Measurements from ENCODE around the gene KLC4.
A peak's percentile ranks its signal among the peaks of the same experiment; 100 is the strongest.
"Not testable (repeated sequence)": the region's sequence is repeated elsewhere in the genome, so short reads cannot be mapped to it uniquely, and the experiment has no call there.

The KLC4 gene

DNA sequence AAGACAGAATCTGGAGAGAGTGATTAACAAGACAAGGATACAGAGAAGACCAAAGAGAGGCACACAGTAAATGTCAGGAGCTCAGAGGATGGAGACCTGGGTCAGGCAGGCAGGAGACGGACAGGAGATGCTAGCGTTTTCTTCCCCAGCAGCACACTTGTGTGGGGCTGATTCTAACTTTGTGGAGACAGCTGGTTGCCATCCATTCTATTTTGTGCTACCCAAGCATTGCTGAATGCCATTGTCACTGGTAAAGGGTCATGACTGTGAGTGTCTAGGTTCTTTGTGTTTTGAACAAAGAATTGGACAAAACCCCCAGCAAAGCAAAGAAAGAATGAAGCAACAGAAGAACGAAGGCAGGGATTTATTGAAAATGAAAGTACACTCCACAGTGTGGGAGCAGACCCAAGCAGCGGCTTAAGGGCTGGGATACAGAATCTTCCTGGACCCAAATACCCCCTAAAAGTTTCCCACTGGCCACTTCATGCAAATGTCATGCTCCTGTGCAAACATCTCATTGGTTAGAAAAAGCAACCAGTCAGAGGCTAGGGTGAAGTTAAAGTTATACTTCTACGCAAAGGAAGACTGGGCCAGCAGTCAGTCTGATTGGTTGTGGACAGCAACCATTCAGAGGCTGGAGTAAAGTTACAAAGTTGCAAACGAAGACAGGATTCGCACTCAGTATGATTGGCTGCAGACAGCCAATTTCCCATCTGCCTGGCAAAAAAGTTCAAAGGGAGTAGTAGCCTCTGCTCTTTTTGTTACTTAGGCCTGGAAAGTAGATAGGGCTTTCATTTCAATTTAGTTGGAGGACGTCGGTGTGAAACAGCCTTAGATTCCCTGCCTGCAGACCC lies 34.2 kb downstream of the KLC4 start:
- peak; percentile 75 for DNase-seq (ENCODE audit: low spot score)

- DNase-seq (ENCODE audit: low spot score) = no peak
These were observed 36.5 kb downstream of the KLC4 start for GRCh38 chr6:43095939-43096338.

DNA sequence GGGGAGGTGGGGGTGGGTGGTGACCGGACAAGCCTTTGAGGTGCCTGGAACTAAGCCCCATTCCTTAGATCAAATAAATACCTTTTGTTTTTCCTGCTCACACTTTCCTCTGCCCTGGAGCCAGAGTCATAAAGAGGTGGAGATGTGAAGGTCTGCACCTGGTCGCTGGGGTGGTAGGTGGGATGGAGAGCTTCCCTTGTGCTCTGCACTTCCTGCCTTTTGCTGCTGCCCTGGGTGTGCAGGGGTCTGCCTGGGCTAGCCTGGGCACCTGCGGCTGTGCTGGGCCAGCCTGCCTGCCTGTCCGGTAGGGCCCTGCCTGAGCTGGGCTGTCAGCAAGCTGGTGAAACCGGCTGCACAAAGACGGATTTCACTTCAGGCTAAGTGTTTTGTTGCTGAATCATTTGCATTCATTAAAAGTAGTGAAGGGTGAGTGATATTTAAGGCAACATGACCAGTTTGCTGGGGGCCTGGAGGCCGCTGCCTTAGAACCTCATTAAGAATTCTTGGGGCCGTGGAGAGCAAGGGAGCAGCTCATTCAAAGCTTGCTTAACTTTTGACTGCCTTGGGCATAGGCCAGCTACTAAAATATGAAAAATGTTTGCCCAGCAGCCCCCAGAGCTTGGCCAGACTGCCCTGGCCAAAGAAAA lies 37.1 kb downstream of the KLC4 start:
- DNase-seq (ENCODE audit: low spot score) = peak; percentile 92

DNA sequence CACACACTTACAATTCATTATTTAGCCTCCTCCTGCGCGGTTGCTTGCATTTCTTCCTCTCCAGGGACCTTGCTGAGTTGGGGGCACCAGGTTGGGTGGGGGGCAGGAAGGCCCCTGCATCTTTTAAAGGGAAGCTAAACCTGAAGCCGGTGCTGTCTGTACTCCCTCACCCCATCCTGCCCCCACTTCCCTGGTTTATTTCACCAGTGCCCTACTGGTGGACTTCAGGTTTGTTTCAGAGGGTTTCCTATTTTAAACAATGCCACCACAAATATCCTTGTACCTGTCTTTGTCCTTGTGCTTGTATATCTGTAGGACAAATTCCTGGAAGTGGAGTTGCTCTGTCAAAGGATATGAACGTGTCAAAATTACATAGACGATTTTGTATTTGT lies 37.7 kb downstream of the KLC4 start:
- no peak for DNase-seq (ENCODE audit: low spot score)

DNA sequence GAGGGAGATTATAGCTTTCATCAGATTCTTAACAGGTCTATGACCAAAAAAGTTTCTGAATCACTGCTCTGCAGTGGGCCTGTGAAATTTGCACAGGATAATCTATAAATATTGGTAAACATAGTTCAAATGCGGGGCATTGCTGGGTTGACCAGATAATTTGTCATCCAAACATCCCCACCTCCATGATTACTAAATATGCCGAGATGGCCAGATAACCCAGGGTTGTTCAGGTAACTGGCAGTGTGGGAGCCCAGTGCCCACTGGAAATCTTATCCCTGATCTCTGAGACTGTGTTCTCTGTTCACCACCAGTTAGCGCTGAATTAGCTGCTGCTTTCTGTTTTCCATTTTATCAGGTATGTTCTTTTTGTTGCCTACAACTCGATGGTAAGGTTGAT lies 38.1 kb downstream of the KLC4 start:
- DNase-seq (ENCODE audit: low spot score) = no peak

- no peak for DNase-seq (ENCODE audit: low spot score)
These were observed 42.1 kb downstream of the KLC4 start for GRCh38 chr6:43101497-43101896.

DNA sequence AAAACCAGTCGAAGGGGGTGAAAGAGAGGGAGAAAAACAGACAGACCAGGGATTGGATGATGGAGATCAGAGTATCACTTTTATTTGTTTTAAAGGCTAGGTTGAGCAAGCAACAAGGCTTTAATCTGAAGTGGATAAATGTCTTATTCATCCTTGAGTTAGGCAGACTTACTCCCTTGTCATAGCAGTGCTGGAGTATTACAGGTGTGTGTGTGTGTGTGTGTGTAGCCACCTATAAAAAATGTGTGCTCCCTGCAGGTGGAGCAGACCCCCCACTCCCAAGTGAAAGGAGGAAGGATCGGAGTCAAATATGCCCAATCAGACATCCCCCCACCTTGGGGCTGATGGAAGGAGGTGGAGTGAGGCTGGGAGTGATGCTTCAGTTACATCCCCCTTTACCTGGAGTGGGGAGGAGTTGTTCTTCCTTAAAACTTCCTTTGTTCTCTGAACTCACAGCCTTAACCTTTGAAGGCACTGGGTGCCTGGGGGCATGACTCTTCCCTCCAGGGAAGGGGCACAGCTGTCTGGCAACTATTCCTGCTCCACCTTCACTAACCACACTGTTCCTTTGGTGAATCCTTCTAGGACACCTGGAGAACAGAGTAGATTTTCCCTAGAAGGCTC lies 43.9 kb downstream of the KLC4 start:
- DNase-seq (ENCODE audit: low spot score) = no peak

DNA sequence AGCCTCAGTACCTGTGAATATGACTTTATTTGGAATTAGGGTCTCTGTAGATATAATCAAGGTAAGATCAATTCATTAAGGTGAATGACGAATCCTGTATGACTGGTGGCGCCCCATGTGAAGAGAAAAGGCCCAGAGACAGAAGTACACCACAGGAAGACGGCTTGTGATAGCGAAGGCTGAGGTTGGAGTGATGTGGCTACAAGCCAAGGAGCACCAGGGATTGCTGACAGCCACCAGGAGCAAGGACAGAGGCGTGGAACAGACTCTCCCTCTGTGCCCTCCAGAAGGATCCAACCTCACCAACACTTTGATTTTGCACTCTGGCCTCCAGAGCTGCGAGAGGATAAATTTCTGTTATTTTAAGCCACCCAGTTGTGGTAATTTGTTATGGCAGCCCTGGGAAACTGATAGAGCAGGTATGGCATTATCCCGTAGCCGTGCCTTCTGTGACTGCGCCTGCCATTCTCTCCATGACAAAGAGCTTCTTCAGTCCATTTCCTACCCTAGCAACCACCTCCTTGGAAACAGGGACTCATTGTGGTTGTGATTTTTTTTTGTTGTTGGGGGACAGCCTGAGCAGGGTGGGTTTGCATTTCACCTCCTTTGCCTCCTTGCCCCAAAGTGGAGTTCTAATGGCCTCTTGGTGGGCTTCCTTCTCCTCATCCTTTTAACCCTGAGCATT lies 46.2 kb downstream of the KLC4 start:
- DNase-seq (ENCODE audit: low spot score) = no peak

DNA sequence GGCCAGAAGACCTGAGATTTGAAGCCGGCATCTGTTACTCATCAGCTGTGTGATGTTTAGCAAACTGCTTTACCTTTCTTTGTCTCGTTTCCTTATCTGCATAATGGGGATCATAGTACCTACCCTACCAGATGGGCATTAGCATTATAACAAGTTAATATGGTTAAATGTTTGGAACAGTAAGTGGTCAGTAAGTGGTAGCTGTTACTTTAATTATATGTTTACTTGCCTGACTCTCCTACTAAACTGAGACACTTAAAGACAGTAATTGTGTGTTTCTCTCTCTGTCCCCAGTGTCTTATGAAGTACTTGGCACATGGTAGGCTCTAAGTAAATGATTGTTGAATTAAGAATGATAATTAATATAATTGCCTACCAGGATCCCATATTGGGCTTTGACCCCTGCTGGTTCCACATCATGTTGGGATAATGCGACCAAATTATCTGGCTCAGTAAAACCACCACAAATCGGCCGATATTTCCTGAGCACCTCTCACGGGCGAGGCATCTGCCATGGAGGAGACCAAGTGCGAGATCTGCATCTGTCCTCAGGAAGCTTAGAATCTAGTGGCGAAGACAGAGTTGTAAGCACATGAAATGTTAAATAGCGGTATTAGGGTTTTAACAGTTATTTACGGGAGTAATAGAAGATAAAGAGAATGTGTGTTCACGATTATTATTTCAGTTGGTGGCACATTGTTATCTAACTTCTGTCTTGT lies 48.1 kb downstream of the KLC4 start:
- no peak for DNase-seq (ENCODE audit: low spot score)

- peak; percentile 68 for DNase-seq (ENCODE audit: low spot score)
These were observed 54.2 kb downstream of the KLC4 start for GRCh38 chr6:43113431-43114260.

DNA sequence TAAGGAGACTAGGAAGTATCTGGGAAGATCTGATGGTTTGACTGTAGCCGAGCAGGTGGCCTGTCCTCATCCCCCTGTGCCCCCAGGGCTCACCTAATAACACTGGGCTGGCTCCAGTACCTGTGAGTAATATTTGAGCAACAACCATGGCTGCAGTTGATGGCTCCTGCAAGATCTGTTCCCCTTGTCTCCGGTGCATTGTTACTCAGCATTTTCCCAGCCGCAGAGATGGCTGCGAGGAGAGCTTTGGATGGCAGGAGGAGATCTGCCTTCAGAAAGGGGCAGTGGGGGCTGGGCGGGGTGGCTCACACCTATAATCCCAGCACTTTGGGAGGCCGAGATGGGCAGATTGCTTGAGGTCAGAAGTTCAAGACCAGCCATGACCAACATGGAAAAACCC lies 55.9 kb downstream of the KLC4 start:
- DNase-seq (ENCODE audit: low spot score) = no peak

DNA sequence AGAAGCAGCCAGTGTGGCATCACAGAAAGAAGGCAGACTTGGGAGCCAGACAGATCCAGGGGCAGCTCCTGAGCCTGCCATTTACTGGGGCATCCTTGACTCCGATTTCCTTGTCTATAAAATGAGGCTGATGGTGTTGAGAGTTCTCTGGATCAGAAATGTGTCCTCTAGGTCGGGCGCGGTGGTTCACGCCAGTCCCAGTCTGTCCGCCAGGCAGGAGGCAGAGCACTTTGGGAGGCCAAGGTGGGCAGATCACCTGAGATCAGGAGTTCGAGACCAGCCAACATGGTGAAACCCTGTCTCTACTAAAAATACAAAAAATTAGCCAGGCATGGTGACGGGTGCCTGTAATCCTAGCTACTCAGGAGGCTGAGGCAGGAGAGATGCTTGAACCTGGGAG lies 58.0 kb downstream of the KLC4 start:
- not testable (repeated sequence) for DNase-seq (ENCODE audit: low spot score)

- DNase-seq (ENCODE audit: low spot score) = no peak
These were observed 60.1 kb downstream of the KLC4 start for GRCh38 chr6:43119482-43119881.

DNA sequence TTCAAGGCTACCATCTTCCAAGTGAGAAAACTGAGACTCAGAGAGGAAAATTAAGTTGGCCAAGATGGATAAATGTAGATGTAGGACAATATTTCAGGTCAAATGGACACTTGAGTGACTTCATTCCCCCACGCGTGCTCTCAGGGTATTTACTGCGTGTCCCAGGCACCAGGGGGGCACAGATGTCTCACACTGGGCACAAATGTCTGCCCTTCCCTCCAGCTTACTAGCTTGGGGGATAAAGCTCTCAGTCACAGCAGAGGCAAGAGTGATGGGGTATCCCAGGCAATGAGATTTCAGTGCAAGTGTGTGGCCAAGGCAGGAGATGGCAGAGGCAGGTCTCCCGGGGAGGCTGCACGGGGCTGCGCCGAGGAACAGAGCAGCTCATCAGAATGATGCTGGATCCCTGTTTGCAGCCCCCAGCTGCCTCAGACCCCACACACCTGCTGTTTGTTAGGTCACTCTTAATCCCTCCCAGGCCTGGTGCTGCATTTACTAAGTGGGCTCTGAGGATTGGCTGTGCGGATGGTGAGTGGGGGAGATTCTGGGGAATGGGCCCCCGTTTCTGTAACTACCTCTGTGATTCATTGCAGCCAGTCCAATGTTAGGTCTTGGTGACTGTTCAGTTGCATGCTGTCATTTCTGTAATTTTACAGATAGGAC lies 60.8 kb downstream of the KLC4 start:
- DNase-seq (ENCODE audit: low spot score) = no peak

DNA sequence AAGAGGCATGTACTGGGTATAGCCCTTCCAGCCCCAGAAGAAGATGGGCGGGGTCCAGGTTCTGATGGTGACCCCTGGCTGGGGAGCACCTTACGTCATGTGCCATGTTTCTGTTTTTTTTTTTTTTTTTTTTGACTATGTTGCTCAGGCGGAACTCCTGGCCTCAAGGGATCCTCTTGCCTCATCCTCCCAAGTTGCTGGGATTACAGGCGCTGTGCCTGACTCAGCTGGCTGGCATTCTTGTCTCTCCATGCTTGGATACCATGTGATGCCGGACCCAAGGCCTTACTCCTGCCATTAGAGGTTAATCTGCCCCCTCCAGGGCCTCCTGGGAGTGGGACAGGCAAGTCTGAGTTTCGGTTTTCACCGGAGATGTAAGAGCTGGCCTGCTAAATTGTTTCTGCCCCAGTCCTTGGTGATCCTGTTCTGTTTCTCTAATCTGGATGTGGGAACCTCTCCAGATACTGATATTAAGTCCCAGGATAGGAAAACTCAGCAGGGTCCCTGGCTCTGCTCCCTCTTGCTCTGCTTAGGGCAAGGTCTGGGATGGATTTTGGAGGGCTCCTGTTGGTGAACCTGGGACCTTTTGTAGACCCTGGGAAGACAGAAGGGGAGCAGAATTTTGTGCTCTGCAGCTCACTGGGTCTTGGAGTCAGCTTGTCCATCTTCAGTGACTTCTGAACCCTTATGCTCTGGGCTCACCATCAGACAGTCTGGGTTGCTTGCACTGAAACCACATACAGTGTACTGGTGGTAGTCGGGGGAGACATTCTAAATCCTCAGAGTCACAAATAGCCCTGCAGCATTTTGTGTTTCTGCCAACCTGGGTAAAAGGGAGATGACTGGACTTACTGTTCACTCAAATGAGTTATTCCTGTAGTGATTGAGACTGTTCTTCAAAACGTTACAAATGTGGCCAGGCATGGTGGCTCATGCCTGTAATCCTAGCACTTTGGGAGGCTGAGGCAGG lies 61.8 kb downstream of the KLC4 start:
- peak; percentile 98 for DNase-seq (ENCODE audit: low spot score)

DNA sequence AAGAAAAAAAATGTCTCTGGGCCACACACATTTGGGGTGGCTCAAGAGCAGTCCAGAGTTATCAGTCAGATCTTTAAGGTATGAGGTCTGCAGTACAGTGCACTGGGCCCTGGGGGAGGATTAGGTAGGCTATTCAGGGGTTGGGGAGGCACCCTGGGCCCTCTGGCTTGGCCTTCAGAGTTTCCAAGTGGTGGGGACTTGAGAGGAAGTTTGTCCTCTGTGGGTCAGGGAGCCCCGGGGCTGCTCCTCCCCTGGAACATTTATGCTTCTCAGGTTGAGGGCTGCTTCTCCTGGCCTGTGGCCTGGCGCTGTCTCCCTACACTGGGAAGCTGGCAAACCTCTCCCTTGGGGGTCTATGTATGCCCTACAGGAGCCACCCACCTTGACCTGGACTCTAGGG lies 62.7 kb downstream of the KLC4 start:
- no peak for DNase-seq (ENCODE audit: low spot score)

- DNase-seq (ENCODE audit: low spot score) = no peak
These were observed 64.3 kb downstream of the KLC4 start for GRCh38 chr6:43123461-43124314.

- DNase-seq (ENCODE audit: low spot score) = no peak
These were observed 65.0 kb downstream of the KLC4 start for GRCh38 chr6:43124481-43124880.
